CD1c-positive myeloid dendritic cell (primary cell): ENCODE measurements around the gene TMEM130.
A peak's percentile ranks its signal among the peaks of the same experiment; 100 is the strongest.
"Not testable (repeated sequence)": the region's sequence is repeated elsewhere in the genome, so short reads cannot be mapped to it uniquely, and the experiment has no call there.

Source experiments
- DNase-seq: peaks from one replicate; pipeline ENCODE4 v3.0.0-alpha.2; 2016; ENCODE audit errors: extremely low spot score

The TMEM130 gene

GRCh38 chr7:98877692-98878364 is 8.0 kb upstream of the TMEM130 start:
- no peak for DNase-seq

- DNase-seq = no peak
Measured at GRCh38 chr7:98877146-98877545, 7.3 kb upstream of the TMEM130 start.

- no peak for DNase-seq
Measured at GRCh38 chr7:98875501-98875900, 5.7 kb upstream of the TMEM130 start.

GRCh38 chr7:98874942-98875341 is 5.1 kb upstream of the TMEM130 start:
- DNase-seq = no peak

- not testable (repeated sequence) for DNase-seq
Measured at GRCh38 chr7:98873610-98874009, 3.8 kb upstream of the TMEM130 start.

- peak; percentile 59 for DNase-seq
Measured at GRCh38 chr7:98872328-98872924, 2.6 kb upstream of the TMEM130 start.

- DNase-seq = no peak
Measured at GRCh38 chr7:98870807-98871491, 1.1 kb upstream of the TMEM130 start.

- DNase-seq = peak; percentile 72
Measured at GRCh38 chr7:98870121-98870651, 372 bp upstream of the TMEM130 start.

GRCh38 chr7:98869027-98869596 is 702 bp downstream of the TMEM130 start:
- peak; percentile 19 for DNase-seq

GRCh38 chr7:98868450-98868849 is 1.4 kb downstream of the TMEM130 start:
- DNase-seq = peak; percentile 64

GRCh38 chr7:98866765-98867164 is 3.0 kb downstream of the TMEM130 start:
- DNase-seq = no peak

- no peak for DNase-seq
Measured at GRCh38 chr7:98866351-98866750, 3.5 kb downstream of the TMEM130 start.

GRCh38 chr7:98864731-98865453 is 4.9 kb downstream of the TMEM130 start:
- DNase-seq = peak; percentile 73

GRCh38 chr7:98863601-98864000 is 6.2 kb downstream of the TMEM130 start:
- no peak for DNase-seq

GRCh38 chr7:98862716-98863420 is 6.9 kb downstream of the TMEM130 start:
- DNase-seq = no peak

GRCh38 chr7:98862203-98862602 is 7.6 kb downstream of the TMEM130 start:
- no peak for DNase-seq

GRCh38 chr7:98860071-98860470 is 9.7 kb downstream of the TMEM130 start:
- DNase-seq = peak; percentile 53

GRCh38 chr7:98855610-98856422 is 14.0 kb downstream of the TMEM130 start:
- no peak for DNase-seq

- no peak for DNase-seq
Measured at GRCh38 chr7:98852826-98853225, 17.0 kb downstream of the TMEM130 start.

- no peak for DNase-seq
Measured at GRCh38 chr7:98848918-98849317, 20.9 kb downstream of the TMEM130 start.
